ENCODE results near the gene ATP1B4. TPM values are rescaled to one million over a fixed set of nuclear protein-coding genes. Genes with fewer than 3 reads are reported as not detected.

ATP1B4 gene
- total and polyA plus RNA-seq, 2 donors from 2014 or later, result not detected

GRCh38 chrX:120372667-120373370 is 10.9 kb downstream of the ATP1B4 start:
- H3K4me1 ChIP-seq (ENCODE audit: control insufficient read depth in 2 of 3, insufficient read depth in 2 of 3, low read depth in 1 of 3, low read length in 3 of 3), result no peaks in the 10 kb centered on the region
- intact Hi-C loops (cut with DNase I), result no loop called here
- H3K9ac ChIP-seq (ENCODE audit: low read length in 3 of 3), result no peak overlapping the region
- TF ChIP-seq CTCF (IDR thresholded peaks at IDR 0.05; ENCODE audit: borderline replicate concordance, extremely low read depth, insufficient read depth), result no peak
- H3K4me3 ChIP-seq (ENCODE audit: low read length in 3 of 3), result no peak overlapping the region
- no peaks in the 10 kb centered on the region for H3K36me3 ChIP-seq (ENCODE audit: control insufficient read depth in 2 of 3, insufficient read depth in 3 of 3, low read length in 3 of 3)
- FAIRE-seq, result peak; percentile 3
- H3K27ac ChIP-seq (ENCODE audit: low read depth in 2 of 2, low read length in 2 of 2), result no peak overlapping the region
- H3K27me3 ChIP-seq (ENCODE audit: control insufficient read depth, insufficient read depth, low read length), result no peaks in the 10 kb centered on the region
- no peaks in the 10 kb centered on the region for H3K9me3 ChIP-seq (ENCODE audit: control insufficient read depth in 2 of 3, insufficient read depth in 1 of 3, low read length in 3 of 3)
- no peak for DNase-seq

- no peaks in the 10 kb centered on the region for H3K36me3 ChIP-seq (ENCODE audit: control insufficient read depth in 2 of 3, insufficient read depth in 3 of 3, low read length in 3 of 3)
- H3K27ac ChIP-seq (ENCODE audit: low read depth in 2 of 2, low read length in 2 of 2), result no peak overlapping the region
- no peak overlapping the region for H3K4me3 ChIP-seq (ENCODE audit: low read length in 3 of 3)
- no peaks in the 10 kb centered on the region for H3K9me3 ChIP-seq (ENCODE audit: control insufficient read depth in 2 of 3, insufficient read depth in 1 of 3, low read length in 3 of 3)
- peak; percentile 21 for FAIRE-seq
- no peaks in the 10 kb centered on the region for H3K4me1 ChIP-seq (ENCODE audit: control insufficient read depth in 2 of 3, insufficient read depth in 2 of 3, low read depth in 1 of 3, low read length in 3 of 3)
- intact Hi-C loops (cut with DNase I), result no loop called here
- no peaks in the 10 kb centered on the region for H3K27me3 ChIP-seq (ENCODE audit: control insufficient read depth, insufficient read depth, low read length)
- TF ChIP-seq CTCF (IDR thresholded peaks at IDR 0.05; ENCODE audit: borderline replicate concordance, extremely low read depth, insufficient read depth), result no peak
- H3K9ac ChIP-seq (ENCODE audit: low read length in 3 of 3), result no peak overlapping the region
- DNase-seq, result no peak
Observed at GRCh38 chrX:120377179-120377578, 15.3 kb downstream of the ATP1B4 start.

GRCh38 chrX:120377715-120378114 is 15.8 kb downstream of the ATP1B4 start:
- H3K9ac ChIP-seq (ENCODE audit: low read length in 3 of 3), result no peak overlapping the region
- intact Hi-C loops (cut with DNase I), result no loop called here
- no peaks in the 10 kb centered on the region for H3K27me3 ChIP-seq (ENCODE audit: control insufficient read depth, insufficient read depth, low read length)
- H3K9me3 ChIP-seq (ENCODE audit: control insufficient read depth in 2 of 3, insufficient read depth in 1 of 3, low read length in 3 of 3), result no peaks in the 10 kb centered on the region
- DNase-seq (no peak), FAIRE-seq (no peak)
- no peak overlapping the region for H3K4me3 ChIP-seq (ENCODE audit: low read length in 3 of 3)
- no peaks in the 10 kb centered on the region for H3K36me3 ChIP-seq (ENCODE audit: control insufficient read depth in 2 of 3, insufficient read depth in 3 of 3, low read length in 3 of 3)
- H3K27ac ChIP-seq (ENCODE audit: low read depth in 2 of 2, low read length in 2 of 2), result no peak overlapping the region
- no peaks in the 10 kb centered on the region for H3K4me1 ChIP-seq (ENCODE audit: control insufficient read depth in 2 of 3, insufficient read depth in 2 of 3, low read depth in 1 of 3, low read length in 3 of 3)
- TF ChIP-seq CTCF (IDR thresholded peaks at IDR 0.05; ENCODE audit: borderline replicate concordance, extremely low read depth, insufficient read depth), result no peak

- FAIRE-seq (no peak), DNase-seq (no peak)
- no peaks in the 10 kb centered on the region for H3K9me3 ChIP-seq (ENCODE audit: control insufficient read depth in 2 of 3, insufficient read depth in 1 of 3, low read length in 3 of 3)
- H3K27me3 ChIP-seq (ENCODE audit: control insufficient read depth, insufficient read depth, low read length), result no peaks in the 10 kb centered on the region
- TF ChIP-seq CTCF (IDR thresholded peaks at IDR 0.05; ENCODE audit: borderline replicate concordance, extremely low read depth, insufficient read depth), result no peak
- intact Hi-C loops (cut with DNase I), result no loop called here
- no peak overlapping the region for H3K9ac ChIP-seq (ENCODE audit: low read length in 3 of 3)
- H3K4me3 ChIP-seq (ENCODE audit: low read length in 3 of 3), result no peak overlapping the region
- no peak overlapping the region for H3K27ac ChIP-seq (ENCODE audit: low read depth in 2 of 2, low read length in 2 of 2)
- no peaks in the 10 kb centered on the region for H3K36me3 ChIP-seq (ENCODE audit: control insufficient read depth in 2 of 3, insufficient read depth in 3 of 3, low read length in 3 of 3)
- H3K4me1 ChIP-seq (ENCODE audit: control insufficient read depth in 2 of 3, insufficient read depth in 2 of 3, low read depth in 1 of 3, low read length in 3 of 3), result no peaks in the 10 kb centered on the region
Observed at GRCh38 chrX:120378570-120378969, 16.7 kb downstream of the ATP1B4 start.
